Gastrocnemius medialis (tissue), 4 donors: ENCODE results near the gene PCK2. TPM values are rescaled to one million over a fixed set of nuclear protein-coding genes. Genes with fewer than 3 reads are reported as not detected.

ENCODE experiments used
- ATAC-seq, 2 donors: fragments of 150-250 bp; one replicate each; pipeline ENCODE4 v1.9.1; 2016
- DNase-seq, 2 donors: peaks; one replicate each; pipeline ENCODE4 v3.0.0-alpha.2; 2019
- H3K27ac ChIP-seq, 4 donors: fragments of 200-600 bp; sonication (generic); 1 replicate in 1 of 4; 2 replicates in 3 of 4; pipeline ENCODE4 v1.5.1; 2016 to 2018; ENCODE audit warnings: mild to moderate bottlenecking in 2 of 4, moderate library complexity in 1 of 4
- H3K27me3 ChIP-seq, 3 donors: fragments of 200-600 bp; sonication (generic) in 2 of 3; 1 replicate in 1 of 3; 2 replicates in 2 of 3; pipeline versions ENCODE4 v1.5.1 to v1.6.0; 2016 to 2019; ENCODE audit warnings: mild to moderate bottlenecking in 1 of 3, moderate library complexity in 1 of 3
- H3K36me3 ChIP-seq, 2 donors: fragments of 200-600 bp; sonication (generic) in 1 of 2; one replicate each; pipeline ENCODE4 v1.5.1; 2017 to 2018
- H3K4me1 ChIP-seq, 2 donors: fragments of 200-600 bp; sonication (generic) in 1 of 2; one replicate each; pipeline ENCODE4 v1.5.1; 2016 to 2017; ENCODE audit warnings: mild to moderate bottlenecking in 2 of 2
- H3K4me3 ChIP-seq, 4 donors: fragments of 200-600 bp; sonication (generic) in 3 of 4; 1 replicate in 1 of 4; 2 replicates in 3 of 4; pipeline ENCODE4 v1.5.1; 2016 to 2019; ENCODE audit warnings: mild to moderate bottlenecking in 2 of 4
- H3K9me3 ChIP-seq, 3 donors: fragments of 200-600 bp; sonication (generic) in 2 of 3; 1 replicate in 1 of 3; 2 replicates in 2 of 3; pipeline ENCODE4 v1.5.1; 2016 to 2019
- CTCF ChIP-seq, 5 experiments: fragments of 450-650 bp in 3 of 5; fragments of 200-600 bp in 2 of 5; sonication (generic) in 2 of 5; IDR thresholded peaks in 4 of 5; conservative IDR thresholded peaks in 1 of 5; 1 replicate in 4 of 5; 2 replicates in 1 of 5; pipeline ENCODE4 v1.5.1; 2016 to 2019; ENCODE audit warnings: antibody characterized with exemption in 5 of 5, mild to moderate bottlenecking in 3 of 5, moderate library complexity in 3 of 5
- POLR2A ChIP-seq, 2 donors: fragments of 450-650 bp; IDR thresholded peaks; one replicate each; pipeline ENCODE4 v1.6.1; 2017; ENCODE audit warnings: antibody characterized with exemption in 2 of 2, mild to moderate bottlenecking in 2 of 2, moderate library complexity in 2 of 2
- in situ Hi-C, 4 donors: fragments of 200-750 bp; cut with MboI; loops; one replicate each; pipeline versions ENCODE4 v1.15.0 to v1.8.0; 2017; ENCODE audit warnings: low sequenced_read_pairs in 4 of 4
- intact Hi-C: fragments of 100-400 bp; cut with DNase I; formaldehyde crosslinking; loops from one replicate; pipeline ENCODE4 v1.15.1; 2023; ENCODE audit warnings: low total_unique reads
- total RNA-seq, 4 donors: library from RNA; depleted of rRNA; stranded (reverse); fragments of >200 nt; gene quantifications; one replicate each; pipeline versions ENCODE4 v1.1.0 to v1.2.3, GENCODE V29; 2016

Gene PCK2
- total RNA-seq, 4 donors from 2014 or later, result 1.9 to 9.8 (median 3.6) TPM

- intact Hi-C loops (no loop called here), in situ Hi-C loops (loop anchor here in 2 of 4 donors (5.0 kb wide), 3 partner anchors 36 to 106 kb away; partner anchors contain the start of genes IRF9 (in 1 of the 2) and PCK2 (in 1 of the 2))
- DNase-seq, result no peak
- Histone ChIP-seq H3K9me3 (no peaks in the 10 kb centered on the region), H3K27me3 (peaks cover 0 to 3% (median 0%) of the 10 kb centered on the region in 3 donors), H3K4me3 (no peak overlapping the region), H3K36me3 (no peaks in the 10 kb centered on the region), H3K27ac (no peak overlapping the region), H3K4me1 (peaks cover 6 to 8% of the 10 kb centered on the region in 2 donors)
- TF ChIP-seq CTCF (IDR thresholded peaks at IDR 0.05 in 4 of 5, conservative IDR thresholded peaks at IDR 0.05 in 1 of 5) (no peak), POLR2A (IDR thresholded peaks at IDR 0.05) (no peak)
- ATAC-seq, result no peak
Observed at GRCh38 chr14:24055971-24056799, 37.9 kb upstream of the PCK2 start.

GRCh38 chr14:24056800-24057184 is 37.3 kb upstream of the PCK2 start:
- intact Hi-C loops, result no loop called here
- Histone ChIP-seq H3K4me1 (peaks cover 6 to 8% of the 10 kb centered on the region in 2 donors), H3K27ac (no peak overlapping the region), H3K9me3 (no peaks in the 10 kb centered on the region), H3K36me3 (no peaks in the 10 kb centered on the region), H3K27me3 (peaks cover 0 to 3% (median 0%) of the 10 kb centered on the region in 3 donors), H3K4me3 (no peak overlapping the region)
- no peak for ATAC-seq
- no peak for DNase-seq
- in situ Hi-C loops, result loop anchor here in 2 of 4 donors (5.0 kb wide), 3 partner anchors 36 to 106 kb away; partner anchors contain the start of genes IRF9 (in 1 of the 2) and PCK2 (in 1 of the 2)
- TF ChIP-seq POLR2A (IDR thresholded peaks at IDR 0.05) (no peak), CTCF (IDR thresholded peaks at IDR 0.05 in 4 of 5, conservative IDR thresholded peaks at IDR 0.05 in 1 of 5) (no peak)

GRCh38 chr14:24057271-24057670 is 36.8 kb upstream of the PCK2 start:
- ATAC-seq (no peak), DNase-seq (no peak)
- no peak for TF ChIP-seq POLR2A (IDR thresholded peaks at IDR 0.05)
- TF ChIP-seq CTCF (IDR thresholded peaks at IDR 0.05 in 4 of 5, conservative IDR thresholded peaks at IDR 0.05 in 1 of 5), result no peak
- Histone ChIP-seq H3K36me3 (no peaks in the 10 kb centered on the region), H3K27me3 (peaks cover 0 to 3% (median 0%) of the 10 kb centered on the region in 3 donors), H3K4me3 (no peak overlapping the region), H3K27ac (no peak overlapping the region), H3K4me1 (peaks cover 4 to 5% of the 10 kb centered on the region in 2 donors), H3K9me3 (no peaks in the 10 kb centered on the region)
- intact Hi-C loops (no loop called here), in situ Hi-C loops (loop anchor here in 2 of 4 donors (5.0 kb wide), 3 partner anchors 35 to 105 kb away; partner anchors contain the start of genes IRF9 (in 1 of the 2) and PCK2 (in 1 of the 2))

- no peak overlapping the region for H3K4me3 ChIP-seq
- in situ Hi-C loops, result loop anchor here in 2 of 4 donors (5.0 kb wide), 3 partner anchors 34 to 104 kb away; partner anchors contain the start of genes IRF9 (in 1 of the 2) and PCK2 (in 1 of the 2)
- intact Hi-C loops, result loop anchor here (1.0 to 2.0 kb wide), 3 partner anchors 32 to 103 kb away; partner anchors contain the start of gene IRF9
- ATAC-seq (peak in 1 of 2 donors; percentile 18), DNase-seq (no peak)
- TF ChIP-seq CTCF (IDR thresholded peaks at IDR 0.05 in 4 of 5, conservative IDR thresholded peaks at IDR 0.05 in 1 of 5), result no peak
- no peaks in the 10 kb centered on the region for H3K4me1 ChIP-seq
- H3K36me3 ChIP-seq, result no peaks in the 10 kb centered on the region
- peaks cover 0 to 3% (median 0%) of the 10 kb centered on the region in 3 donors for H3K27me3 ChIP-seq
- H3K9me3 ChIP-seq, result no peaks in the 10 kb centered on the region
- H3K27ac ChIP-seq, result no peak overlapping the region
Observed at GRCh38 chr14:24057867-24058259, 36.2 kb upstream of the PCK2 start.
